DOHH2 (cell line): ENCODE measurements around the gene CTAGE4.

Experiments used
- H3F3A ChIP-seq: fragments of 200-600 bp; sonication (generic), shearing (Covaris generic); 2 replicates; pipeline ENCODE4 v1.6.0; 2016; ENCODE audit warnings: antibody characterized with exemption, mild to moderate bottlenecking; ENCODE audit not compliant: control insufficient read depth, insufficient read depth
- H3K27ac ChIP-seq: fragments of 200-600 bp; sonication (generic); 2 replicates; pipeline ENCODE4 v1.5.1; 2014; ENCODE audit warnings: low read depth, mild to moderate bottlenecking, low read length, moderate library complexity
- H3K27me3 ChIP-seq: fragments of 200-600 bp; sonication (generic); 2 replicates; pipeline ENCODE4 v1.6.1; 2014; ENCODE audit warnings: mild to moderate bottlenecking, low read length, mixed read lengths; ENCODE audit not compliant: control insufficient read depth
- H3K36me3 ChIP-seq: fragments of 200-600 bp; sonication (generic); 2 replicates; pipeline ENCODE4 v1.6.1; 2014; ENCODE audit warnings: mild to moderate bottlenecking, low read length, moderate library complexity, mixed read lengths; ENCODE audit not compliant: control insufficient read depth
- H3K4me1 ChIP-seq: fragments of 200-600 bp; sonication (generic); 2 replicates; pipeline ENCODE4 v1.6.1; 2014; ENCODE audit warnings: mild to moderate bottlenecking, low read length, mixed read lengths; ENCODE audit not compliant: control insufficient read depth
- H3K4me2 ChIP-seq: fragments of 200-600 bp; sonication (generic); 2 replicates; pipeline ENCODE4 v1.6.0; 2014; ENCODE audit warnings: mild to moderate bottlenecking, low read length, moderate library complexity
- H3K4me3 ChIP-seq: fragments of 200-600 bp; sonication (generic); 2 replicates; pipeline ENCODE4 v1.5.1; 2014; ENCODE audit warnings: mild to moderate bottlenecking, low read length, mixed read lengths
- H3K79me2 ChIP-seq: fragments of 200-600 bp; sonication (generic); 2 replicates; pipeline ENCODE4 v1.6.1; 2014; ENCODE audit warnings: mild to moderate bottlenecking, low read length, mixed read lengths; ENCODE audit not compliant: control insufficient read depth
- H3K9me2 ChIP-seq: fragments of 200-600 bp; sonication (generic); replicated peaks from 2 replicates; pipeline ENCODE4 v1.6.1; 2014; ENCODE audit warnings: mild to moderate bottlenecking, low read length, mixed read lengths; ENCODE audit not compliant: control insufficient read depth
- H3K9me3 ChIP-seq: fragments of 200-600 bp; sonication (generic); 2 replicates; pipeline ENCODE4 v1.6.1; 2014; ENCODE audit warnings: antibody characterized with exemption, low read length, mixed read lengths; ENCODE audit not compliant: control insufficient read depth, insufficient read depth
- H4K20me1 ChIP-seq: fragments of 200-600 bp; sonication (generic); 2 replicates; pipeline ENCODE4 v1.6.0; 2014; ENCODE audit warnings: low read depth, mild to moderate bottlenecking, antibody characterized with exemption, low read length, moderate library complexity; ENCODE audit not compliant: control insufficient read depth, insufficient read depth
- EZH2phosphoT487 ChIP-seq: fragments of 200-600 bp; sonication (generic); IDR thresholded peaks from 2 replicates; pipeline ENCODE4 v1.6.1; 2017; ENCODE audit warnings: borderline replicate concordance, mild to moderate bottlenecking, antibody characterized with exemption, low read length, moderate library complexity, mixed read lengths
- TF ChIP-seq, protein P1 (sequence below): fragments of 200-600 bp; sonication (generic); IDR thresholded peaks from one replicate; pipeline ENCODE4 v1.5.1; 2014; ENCODE audit warnings: antibody characterized with exemption, mild to moderate bottlenecking, low read depth, low read length; ENCODE audit not compliant: poor library complexity, severe bottlenecking

The CTAGE4 gene

DNA sequence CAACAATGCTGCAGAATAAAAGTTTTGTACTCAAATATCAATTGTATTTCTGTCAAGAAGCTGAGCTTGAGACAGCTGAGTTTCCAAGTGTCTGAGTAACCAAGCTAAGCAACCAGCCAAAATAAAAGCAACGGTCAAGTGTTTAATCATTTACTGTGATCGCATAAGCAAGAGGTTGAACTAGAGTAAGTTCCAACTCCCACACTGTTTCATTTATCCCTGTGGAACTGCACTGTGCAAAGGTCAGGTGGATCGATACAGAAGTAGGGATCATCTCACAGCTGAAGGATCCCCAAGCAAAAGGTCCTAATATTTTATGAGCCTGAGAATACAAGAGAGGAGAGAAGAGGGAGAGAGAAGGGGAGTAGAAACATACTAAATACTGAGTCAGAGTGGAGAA lies 38.8 kb upstream of the CTAGE4 start:
- H3K27me3 ChIP-seq: no peaks in the 10 kb centered on the region
- H3F3A ChIP-seq: no peaks in the 10 kb centered on the region
- H3K27ac ChIP-seq: no peak overlapping the region
- H3K9me2 ChIP-seq: no peaks in the 10 kb centered on the region
- no peaks in the 10 kb centered on the region for H3K36me3 ChIP-seq
- no peak overlapping the region for H3K4me3 ChIP-seq
- H4K20me1 ChIP-seq: no peaks in the 10 kb centered on the region
- no peak overlapping the region for H3K4me2 ChIP-seq
- peaks cover 7% of the 10 kb centered on the region; the same call in 1 of the 2 replicates for H3K9me3 ChIP-seq
- TF ChIP-seq, protein P1, sequence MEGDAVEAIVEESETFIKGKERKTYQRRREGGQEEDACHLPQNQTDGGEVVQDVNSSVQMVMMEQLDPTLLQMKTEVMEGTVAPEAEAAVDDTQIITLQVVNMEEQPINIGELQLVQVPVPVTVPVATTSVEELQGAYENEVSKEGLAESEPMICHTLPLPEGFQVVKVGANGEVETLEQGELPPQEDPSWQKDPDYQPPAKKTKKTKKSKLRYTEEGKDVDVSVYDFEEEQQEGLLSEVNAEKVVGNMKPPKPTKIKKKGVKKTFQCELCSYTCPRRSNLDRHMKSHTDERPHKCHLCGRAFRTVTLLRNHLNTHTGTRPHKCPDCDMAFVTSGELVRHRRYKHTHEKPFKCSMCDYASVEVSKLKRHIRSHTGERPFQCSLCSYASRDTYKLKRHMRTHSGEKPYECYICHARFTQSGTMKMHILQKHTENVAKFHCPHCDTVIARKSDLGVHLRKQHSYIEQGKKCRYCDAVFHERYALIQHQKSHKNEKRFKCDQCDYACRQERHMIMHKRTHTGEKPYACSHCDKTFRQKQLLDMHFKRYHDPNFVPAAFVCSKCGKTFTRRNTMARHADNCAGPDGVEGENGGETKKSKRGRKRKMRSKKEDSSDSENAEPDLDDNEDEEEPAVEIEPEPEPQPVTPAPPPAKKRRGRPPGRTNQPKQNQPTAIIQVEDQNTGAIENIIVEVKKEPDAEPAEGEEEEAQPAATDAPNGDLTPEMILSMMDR: no peak
- TF ChIP-seq EZH2phosphoT487: no peak
- no peaks in the 10 kb centered on the region for H3K4me1 ChIP-seq
- no peaks in the 10 kb centered on the region for H3K79me2 ChIP-seq

GRCh38 chr7:144148224-144148827 lies 34.9 kb upstream of the CTAGE4 start:
- Histone ChIP-seq H3K9me3 (peaks cover 7% of the 10 kb centered on the region; the same call in 1 of the 2 replicates), H4K20me1 (no peaks in the 10 kb centered on the region), H3K4me2 (no peak overlapping the region), H3F3A (no peaks in the 10 kb centered on the region), H3K79me2 (no peaks in the 10 kb centered on the region), H3K9me2 (no peaks in the 10 kb centered on the region), H3K27ac (no peak overlapping the region), H3K4me1 (no peaks in the 10 kb centered on the region), H3K36me3 (no peaks in the 10 kb centered on the region), H3K27me3 (no peaks in the 10 kb centered on the region), H3K4me3 (no peak overlapping the region)
- TF ChIP-seq, protein P1: no peak
- TF ChIP-seq EZH2phosphoT487: no peak

DNA sequence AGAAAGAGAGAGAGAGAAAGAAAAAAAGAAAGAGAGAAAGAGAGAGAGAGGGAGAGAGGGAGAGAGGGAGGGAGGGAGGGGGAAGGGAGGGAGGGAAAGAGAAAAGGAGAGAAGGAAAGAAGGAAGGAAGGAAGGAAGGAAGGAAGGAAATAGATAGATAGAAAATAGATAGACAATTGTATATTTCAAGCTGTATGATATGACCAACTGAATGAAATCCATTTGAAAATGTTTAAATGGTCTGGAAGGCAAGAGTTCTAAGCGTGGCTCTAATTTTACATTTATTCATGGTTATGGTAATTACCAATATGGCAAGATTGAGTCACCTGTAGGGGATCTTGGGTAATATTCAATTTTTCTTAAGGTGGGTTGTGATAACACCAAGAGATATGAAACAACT lies 24.4 kb upstream of the CTAGE4 start:
- Histone ChIP-seq H3K36me3 (no peaks in the 10 kb centered on the region), H3K4me2 (no peak overlapping the region), H4K20me1 (no peaks in the 10 kb centered on the region), H3K79me2 (no peaks in the 10 kb centered on the region), H3F3A (no peaks in the 10 kb centered on the region), H3K27ac (no peak overlapping the region), H3K9me3 (no peaks in the 10 kb centered on the region), H3K4me1 (no peaks in the 10 kb centered on the region), H3K4me3 (no peak overlapping the region), H3K27me3 (no peaks in the 10 kb centered on the region), H3K9me2 (no peaks in the 10 kb centered on the region)
- TF ChIP-seq EZH2phosphoT487: no peak
- TF ChIP-seq, protein P1: no peak
